NCI-H2227 treated with DMSO at 0.1 percent for 48 hours (cell line): ENCODE results near the gene SYT9.

Experiments
- DNase-seq: peaks from one replicate; lab custom pipeline; 2025; lab: John Stamatoyannopoulos, UW

SYT9 gene

GRCh38 chr11:7471071-7471470, 219.4 kb downstream of the SYT9 start:
- no peak for DNase-seq

GRCh38 chr11:7473717-7474116, 222.0 kb downstream of the SYT9 start:
- DNase-seq = no peak

GRCh38 chr11:7480113-7480512, 228.4 kb downstream of the SYT9 start:
- no peak for DNase-seq

GRCh38 chr11:7484131-7484530, 232.4 kb downstream of the SYT9 start:
- no peak for DNase-seq

- no peak for DNase-seq
Measured at GRCh38 chr11:7484645-7485044, 232.9 kb downstream of the SYT9 start.

- DNase-seq = no peak
Measured at GRCh38 chr11:7485186-7486097, 233.7 kb downstream of the SYT9 start, which contains the start of gene OLFML1. OLFML1 (plus strand) TSS chr11:7485506; CDS start chr11:7485876, 370 bp downstream.

GRCh38 chr11:7486098-7486780, 234.5 kb downstream of the SYT9 start:
- no peak for DNase-seq

GRCh38 chr11:7486781-7487140, 235.1 kb downstream of the SYT9 start:
- no peak for DNase-seq

GRCh38 chr11:7487360-7487759, 235.7 kb downstream of the SYT9 start:
- DNase-seq = no peak

GRCh38 chr11:7488681-7489080, 237.0 kb downstream of the SYT9 start:
- no peak for DNase-seq

- no peak for DNase-seq
Measured at GRCh38 chr11:7489376-7489775, 237.7 kb downstream of the SYT9 start.

GRCh38 chr11:7490054-7490453, 238.3 kb downstream of the SYT9 start:
- DNase-seq = no peak

- no peak for DNase-seq
Measured at GRCh38 chr11:7490535-7490934, 238.8 kb downstream of the SYT9 start.

- no peak for DNase-seq
Measured at GRCh38 chr11:7492253-7492652, 240.5 kb downstream of the SYT9 start.

- no peak for DNase-seq
Measured at GRCh38 chr11:7493670-7494069, 242.0 kb downstream of the SYT9 start.

- DNase-seq = no peak
Measured at GRCh38 chr11:7494086-7494745, 242.5 kb downstream of the SYT9 start.

GRCh38 chr11:7495882-7496551, 244.3 kb downstream of the SYT9 start:
- no peak for DNase-seq

GRCh38 chr11:7498193-7498592, 246.5 kb downstream of the SYT9 start:
- no peak for DNase-seq

GRCh38 chr11:7499081-7499480, 247.4 kb downstream of the SYT9 start:
- no peak for DNase-seq

- DNase-seq = no peak
Measured at GRCh38 chr11:7500251-7500650, 248.5 kb downstream of the SYT9 start.

- DNase-seq = no peak
Measured at GRCh38 chr11:7501251-7501650, 249.5 kb downstream of the SYT9 start.

GRCh38 chr11:7501894-7502293, 250.2 kb downstream of the SYT9 start:
- DNase-seq = no peak
